ENCODE results near the gene TIMM22. TPM values are rescaled to one million over a fixed set of nuclear protein-coding genes. Genes with fewer than 3 reads are reported as not detected.
"Not testable (repeated sequence)": the region's sequence is repeated elsewhere in the genome, so short reads cannot be mapped to it uniquely, and the experiment has no call there.

The TIMM22 gene
- total RNA-seq, 1 experiment from 2014 or later: 20.0 TPM

DNA sequence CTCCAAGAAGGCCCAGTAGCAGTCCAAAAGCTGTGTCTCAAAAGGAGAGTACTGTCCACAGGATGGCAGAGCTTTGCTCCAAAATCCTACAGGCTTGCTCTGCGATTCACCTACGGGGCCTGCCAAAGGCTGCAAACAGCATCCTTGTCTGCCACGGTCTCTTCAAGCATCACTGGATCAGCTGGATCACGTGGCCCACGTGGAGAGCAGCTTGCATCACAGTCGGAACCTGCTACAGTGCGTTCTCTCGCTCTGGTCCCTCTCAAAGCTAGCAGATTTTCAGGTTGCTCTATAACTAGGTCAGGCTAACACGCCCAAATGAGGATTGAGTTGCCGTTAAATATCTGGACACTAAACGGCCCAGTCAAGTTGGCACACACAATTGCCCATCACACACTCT is 8.4 kb upstream of the TIMM22 start:
- no peaks in the 10 kb centered on the region for H3K36me3 ChIP-seq (ENCODE audit: insufficient read depth, low read length, poor library complexity, severe bottlenecking)

GRCh38 chr17:992933-993332 is 4.0 kb upstream of the TIMM22 start:
- Histone ChIP-seq H3K4me3 (ENCODE audit: low read depth, low read length, poor library complexity, severe bottlenecking) (no peak overlapping the region), H3K27ac (ENCODE audit: low read depth, low read length, poor library complexity, severe bottlenecking) (no peak overlapping the region), H3K9me3 (ENCODE audit: low read depth, low read length, poor library complexity, severe bottlenecking) (no peaks in the 10 kb centered on the region), H3K4me1 (ENCODE audit: insufficient read depth, low read length, poor library complexity, severe bottlenecking) (peaks cover under 1% of the 10 kb centered on the region), H3K36me3 (ENCODE audit: insufficient read depth, low read length, poor library complexity, severe bottlenecking) (no peaks in the 10 kb centered on the region), H3K27me3 (replicated peaks; ENCODE audit: insufficient read depth, low read depth, low read length, poor library complexity) (no peaks in the 10 kb centered on the region)
- CTCF ChIA-PET: no interaction called here
- POLR2A ChIA-PET (ENCODE audit: low non-redundant PET): no interaction called here
- DNase-seq (ENCODE audit: low spot score): no peak
- BruUV-seq (replicated peaks): no TSS peak
- intact Hi-C loops (cut with micrococcal nuclease; ENCODE audit: unreplicated experiment): no loop called here
- no peak for TF ChIP-seq CTCF (conservative IDR thresholded peaks at IDR 0.05; ENCODE audit: low read depth, low read length)
- no peak for TF ChIP-seq EZH2 (IDR thresholded peaks at IDR 0.05; ENCODE audit: borderline replicate concordance, low read depth, low read length, poor library complexity, severe bottlenecking)

More for the DNA sequence above, 8.4 kb upstream of the TIMM22 start:
- intact Hi-C loops (cut with micrococcal nuclease; ENCODE audit: unreplicated experiment): no loop called here
- TF ChIP-seq EZH2 (IDR thresholded peaks at IDR 0.05; ENCODE audit: borderline replicate concordance, low read depth, low read length, poor library complexity, severe bottlenecking): no peak
- Histone ChIP-seq H3K27ac (ENCODE audit: low read depth, low read length, poor library complexity, severe bottlenecking) (no peak overlapping the region), H3K4me1 (ENCODE audit: insufficient read depth, low read length, poor library complexity, severe bottlenecking) (no peaks in the 10 kb centered on the region), H3K4me3 (ENCODE audit: low read depth, low read length, poor library complexity, severe bottlenecking) (no peak overlapping the region), H3K9me3 (ENCODE audit: low read depth, low read length, poor library complexity, severe bottlenecking) (no peaks in the 10 kb centered on the region), H3K27me3 (replicated peaks; ENCODE audit: insufficient read depth, low read depth, low read length, poor library complexity) (no peaks in the 10 kb centered on the region)
- no TSS peak for BruUV-seq (replicated peaks)
- POLR2A ChIA-PET (ENCODE audit: low non-redundant PET): interaction anchor here (0.6 kb wide), 1 partner anchor 808 kb away, joined by 3 read pairs; no protein-coding TSS in a partner anchor
- CTCF ChIA-PET: interaction anchor here (0.6 kb wide), 1 partner anchor 10 kb away, joined by 5 read pairs; no protein-coding TSS in a partner anchor
- no peak for DNase-seq (ENCODE audit: low spot score)

DNA sequence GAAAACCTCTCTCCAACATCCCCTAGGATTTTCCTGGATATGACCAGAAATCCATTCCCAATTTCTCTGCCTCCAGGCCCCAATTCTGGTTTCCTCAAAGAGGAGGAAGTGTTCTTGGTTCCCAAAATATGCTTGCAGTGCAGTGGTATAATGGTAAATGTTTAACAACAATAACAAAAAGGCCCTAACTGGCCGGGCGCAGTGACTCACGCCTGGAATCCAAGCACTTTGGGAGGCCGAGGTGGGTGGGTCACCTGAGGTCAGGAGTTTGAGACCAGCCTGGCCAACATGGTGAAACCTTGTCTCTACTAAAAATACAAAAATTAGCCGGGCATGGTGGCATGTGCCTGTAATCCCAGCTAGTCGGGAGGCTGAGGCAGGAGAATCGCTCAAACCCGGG is 1.6 kb upstream of the TIMM22 start:
- H3K4me1 ChIP-seq (ENCODE audit: insufficient read depth, low read length, poor library complexity, severe bottlenecking); BruUV-seq (replicated peaks); H3K4me3 ChIP-seq (ENCODE audit: low read depth, low read length, poor library complexity, severe bottlenecking); DNase-seq (ENCODE audit: low spot score); H3K27me3 ChIP-seq (replicated peaks; ENCODE audit: insufficient read depth, low read depth, low read length, poor library complexity); CTCF ChIA-PET; H3K9me3 ChIP-seq (ENCODE audit: low read depth, low read length, poor library complexity, severe bottlenecking); POLR2A ChIA-PET (ENCODE audit: low non-redundant PET); H3K27ac ChIP-seq (ENCODE audit: low read depth, low read length, poor library complexity, severe bottlenecking); H3K36me3 ChIP-seq (ENCODE audit: insufficient read depth, low read length, poor library complexity, severe bottlenecking): not testable (repeated sequence)
- intact Hi-C loops (cut with micrococcal nuclease; ENCODE audit: unreplicated experiment): loop anchor here (5.0 kb wide), 1 partner anchor 198 kb away; no protein-coding TSS in a partner anchor

DNA sequence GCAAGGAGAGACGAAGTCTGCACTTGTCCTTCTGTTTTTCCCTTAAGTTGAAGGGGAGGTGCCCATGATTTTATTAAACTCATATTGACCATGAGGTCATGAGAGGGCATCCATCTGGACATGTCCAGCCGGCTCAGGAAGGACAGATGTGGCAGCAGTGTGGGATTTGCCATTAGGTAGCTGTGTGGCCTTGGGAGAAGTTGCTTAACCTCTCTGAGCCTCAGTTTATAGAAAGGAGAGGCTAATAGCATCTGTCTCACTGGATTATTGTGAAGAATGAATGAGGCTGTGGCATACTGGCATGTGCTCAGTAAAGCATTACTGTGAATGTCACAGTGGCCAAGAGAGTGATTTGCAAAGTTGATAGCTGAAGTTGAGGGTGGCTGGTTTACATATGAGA is 1.2 kb downstream of the TIMM22 start:
- TF ChIP-seq CTCF (conservative IDR thresholded peaks at IDR 0.05; ENCODE audit: low read depth, low read length) (no peak), EZH2 (IDR thresholded peaks at IDR 0.05; ENCODE audit: borderline replicate concordance, low read depth, low read length, poor library complexity, severe bottlenecking) (no peak)
- H3K27ac ChIP-seq (ENCODE audit: low read depth, low read length, poor library complexity, severe bottlenecking): no peak overlapping the region
- no peak for DNase-seq (ENCODE audit: low spot score)
- no TSS peak for BruUV-seq (replicated peaks)
- peak overlapping the region; percentile 82 for H3K4me3 ChIP-seq (ENCODE audit: low read depth, low read length, poor library complexity, severe bottlenecking)
- no peaks in the 10 kb centered on the region for H3K9me3 ChIP-seq (ENCODE audit: low read depth, low read length, poor library complexity, severe bottlenecking)
- intact Hi-C loops (cut with micrococcal nuclease; ENCODE audit: unreplicated experiment): loop anchor here (5.0 kb wide), 1 partner anchor 201 kb away; no protein-coding TSS in a partner anchor
- POLR2A ChIA-PET (ENCODE audit: low non-redundant PET): no interaction called here
- CTCF ChIA-PET: no interaction called here
- peaks cover 37% of the 10 kb centered on the region for H3K36me3 ChIP-seq (ENCODE audit: insufficient read depth, low read length, poor library complexity, severe bottlenecking)
- no peaks in the 10 kb centered on the region for H3K27me3 ChIP-seq (replicated peaks; ENCODE audit: insufficient read depth, low read depth, low read length, poor library complexity)
- H3K4me1 ChIP-seq (ENCODE audit: insufficient read depth, low read length, poor library complexity, severe bottlenecking): peaks cover 6% of the 10 kb centered on the region

Data from A673 (cell line).